Bronchial epithelial cell (primary cell): ENCODE measurements around the gene TTC7B. TPM values are rescaled to one million over a fixed set of nuclear protein-coding genes. Genes with fewer than 3 reads are reported as not detected.

Experiments
- DNase-seq: peaks from one replicate; pipeline ENCODE4 v3.0.0-alpha.2; 2010; ENCODE audit warnings: low read depth
- FAIRE-seq: peaks from 2 replicates; lab custom pipeline; 2011; peaks lifted over from hg19 to GRCh38; lab: Jason Lieb, UNC
- H3K27me3 ChIP-seq: 2 replicates; pipeline ENCODE4 v1.5.1; 2011; ENCODE audit warnings: low read length; ENCODE audit not compliant: control insufficient read depth, insufficient read depth
- H3K36me3 ChIP-seq: 2 replicates; pipeline ENCODE4 v1.5.1; 2011; ENCODE audit warnings: low read length; ENCODE audit not compliant: control insufficient read depth, insufficient read depth
- H3K4me3 ChIP-seq: 2 replicates; pipeline ENCODE4 v1.5.1; 2011; ENCODE audit warnings: mild to moderate bottlenecking, low read depth, low read length, control low read depth
- total RNA-seq: library from RNA; depleted of rRNA; stranded (reverse); fragments of >200 nt; gene quantifications from 2 replicates; pipeline ENCODE4 v1.2.1, GENCODE V29; 2014
- TF ChIP-seq, protein P1 (sequence below): IDR thresholded peaks from 2 replicates; pipeline ENCODE4 v1.5.1; 2011; ENCODE audit warnings: mild to moderate bottlenecking, moderate library complexity, low read length, control low read depth, inconsistent platforms; ENCODE audit not compliant: insufficient read depth, severe bottlenecking

Gene TTC7B
- total RNA-seq, 1 donor from 2014 or later = 2.9 TPM

DNA sequence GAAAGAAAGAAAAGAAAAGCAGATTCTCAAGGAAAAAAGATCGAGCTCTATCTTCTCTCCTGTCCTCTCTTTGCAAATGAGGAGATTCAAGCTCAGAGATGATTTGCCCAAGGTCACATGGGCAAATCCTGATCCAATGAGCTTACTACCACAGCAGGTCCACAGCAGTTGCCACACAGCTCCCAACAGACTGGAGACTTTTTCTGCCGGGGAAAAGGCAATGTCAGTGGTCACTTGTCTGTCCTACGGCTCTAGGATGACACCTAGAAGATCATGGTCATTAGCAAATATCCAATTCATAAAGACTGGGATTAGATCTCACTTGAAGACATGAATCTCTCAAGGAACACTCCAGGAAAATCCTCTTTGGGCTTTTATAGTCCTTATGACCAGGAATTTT is 58.8 kb downstream of the TTC7B start:
- Histone ChIP-seq H3K36me3 (no peaks in the 10 kb centered on the region), H3K4me3 (no peak overlapping the region), H3K27me3 (no peaks in the 10 kb centered on the region)
- FAIRE-seq (no peak), DNase-seq (no peak)
- TF ChIP-seq, protein P1, sequence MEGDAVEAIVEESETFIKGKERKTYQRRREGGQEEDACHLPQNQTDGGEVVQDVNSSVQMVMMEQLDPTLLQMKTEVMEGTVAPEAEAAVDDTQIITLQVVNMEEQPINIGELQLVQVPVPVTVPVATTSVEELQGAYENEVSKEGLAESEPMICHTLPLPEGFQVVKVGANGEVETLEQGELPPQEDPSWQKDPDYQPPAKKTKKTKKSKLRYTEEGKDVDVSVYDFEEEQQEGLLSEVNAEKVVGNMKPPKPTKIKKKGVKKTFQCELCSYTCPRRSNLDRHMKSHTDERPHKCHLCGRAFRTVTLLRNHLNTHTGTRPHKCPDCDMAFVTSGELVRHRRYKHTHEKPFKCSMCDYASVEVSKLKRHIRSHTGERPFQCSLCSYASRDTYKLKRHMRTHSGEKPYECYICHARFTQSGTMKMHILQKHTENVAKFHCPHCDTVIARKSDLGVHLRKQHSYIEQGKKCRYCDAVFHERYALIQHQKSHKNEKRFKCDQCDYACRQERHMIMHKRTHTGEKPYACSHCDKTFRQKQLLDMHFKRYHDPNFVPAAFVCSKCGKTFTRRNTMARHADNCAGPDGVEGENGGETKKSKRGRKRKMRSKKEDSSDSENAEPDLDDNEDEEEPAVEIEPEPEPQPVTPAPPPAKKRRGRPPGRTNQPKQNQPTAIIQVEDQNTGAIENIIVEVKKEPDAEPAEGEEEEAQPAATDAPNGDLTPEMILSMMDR = no peak

DNA sequence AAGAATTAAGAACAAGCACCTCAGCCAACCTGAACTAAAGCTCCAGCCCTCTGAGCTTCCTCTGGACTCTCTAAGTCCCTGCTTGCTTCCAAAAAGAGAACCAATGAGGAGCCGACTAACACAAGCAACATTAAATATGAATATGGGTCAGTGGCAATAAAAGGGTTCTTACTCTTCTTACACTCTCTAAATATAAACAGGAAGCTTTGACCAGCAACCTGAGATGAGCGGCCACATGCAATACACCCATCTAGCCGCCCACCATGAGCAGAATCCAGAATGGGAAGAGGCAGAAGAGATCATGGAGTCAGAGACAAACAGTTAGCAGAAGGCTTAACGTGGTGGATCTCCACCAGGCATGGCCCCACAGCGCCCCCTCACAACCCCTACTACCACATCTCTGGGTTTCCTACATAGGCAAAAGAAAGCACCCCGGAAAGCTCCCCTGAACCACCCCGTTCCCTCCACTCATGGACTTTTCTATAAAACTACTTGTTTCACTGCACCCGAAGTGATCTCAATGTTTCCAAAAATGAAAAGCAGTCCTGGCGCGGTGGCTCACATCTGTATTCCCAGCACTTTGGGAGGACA is 59.4 kb downstream of the TTC7B start:
- Histone ChIP-seq H3K36me3 (no peaks in the 10 kb centered on the region), H3K4me3 (no peak overlapping the region), H3K27me3 (no peaks in the 10 kb centered on the region)
- FAIRE-seq (no peak), DNase-seq (no peak)
- TF ChIP-seq, protein P1 = no peak

DNA sequence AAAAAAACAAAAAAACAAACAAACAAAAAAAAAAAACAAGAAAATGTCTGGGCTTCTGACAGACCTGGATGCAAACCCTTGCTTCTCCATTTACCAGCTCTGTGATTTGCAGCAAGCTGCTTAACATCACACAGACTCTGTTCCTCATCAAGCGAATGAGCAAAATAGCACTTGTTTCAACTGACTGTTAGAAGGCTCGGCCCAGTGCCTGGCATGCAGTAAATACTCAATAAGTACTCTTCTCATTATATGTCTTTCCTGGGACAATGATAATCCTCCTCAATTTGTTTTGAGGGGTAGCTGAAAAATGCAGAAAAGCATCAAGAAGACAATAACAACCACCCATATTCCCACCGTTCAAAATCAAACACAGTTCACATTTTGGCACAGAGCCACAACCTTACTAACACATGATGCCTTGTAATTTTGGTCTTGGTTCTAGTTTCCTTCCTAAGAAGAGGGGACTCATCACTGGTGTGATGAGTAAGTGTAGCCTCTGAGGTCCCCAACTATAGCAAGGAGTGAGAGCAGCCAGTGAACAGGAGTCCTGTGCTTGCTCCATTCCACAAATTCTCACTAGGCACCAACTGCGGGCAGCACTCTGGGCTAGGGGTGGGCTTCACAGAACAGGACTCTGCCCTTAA is 60.4 kb downstream of the TTC7B start:
- Histone ChIP-seq H3K27me3 (no peaks in the 10 kb centered on the region), H3K36me3 (no peaks in the 10 kb centered on the region), H3K4me3 (no peak overlapping the region)
- TF ChIP-seq, protein P1 = no peak
- DNase-seq = no peak
- FAIRE-seq = no peak

DNA sequence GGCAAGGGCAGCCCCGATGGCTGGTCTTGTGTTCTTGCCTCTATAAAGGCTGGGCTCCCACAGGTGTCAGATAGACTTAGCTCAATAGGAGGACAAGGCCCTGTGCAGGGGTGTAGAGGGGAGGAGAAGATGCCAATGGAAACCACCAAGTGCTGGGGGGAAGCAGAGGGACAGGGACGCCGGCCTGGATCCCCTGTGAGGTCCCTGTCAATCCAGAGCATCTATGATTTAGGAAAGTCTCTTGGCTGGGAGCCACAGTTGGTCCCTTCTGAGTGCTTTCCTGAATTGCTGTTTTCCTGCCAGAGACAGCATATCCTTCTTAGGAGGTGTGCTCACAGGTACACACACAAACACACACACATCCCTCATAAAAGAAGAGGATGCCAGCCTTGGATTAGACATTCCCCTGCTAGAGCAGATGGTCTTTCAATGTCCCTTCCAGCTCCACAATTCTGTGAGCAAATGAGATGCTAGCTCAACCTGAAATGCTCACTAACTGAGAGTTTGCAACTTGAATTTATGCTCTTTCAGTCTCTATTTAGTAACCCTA is 62.7 kb downstream of the TTC7B start:
- no peak for FAIRE-seq
- no peak for DNase-seq
- Histone ChIP-seq H3K4me3 (no peak overlapping the region), H3K36me3 (no peaks in the 10 kb centered on the region), H3K27me3 (no peaks in the 10 kb centered on the region)
- TF ChIP-seq, protein P1 = no peak

DNA sequence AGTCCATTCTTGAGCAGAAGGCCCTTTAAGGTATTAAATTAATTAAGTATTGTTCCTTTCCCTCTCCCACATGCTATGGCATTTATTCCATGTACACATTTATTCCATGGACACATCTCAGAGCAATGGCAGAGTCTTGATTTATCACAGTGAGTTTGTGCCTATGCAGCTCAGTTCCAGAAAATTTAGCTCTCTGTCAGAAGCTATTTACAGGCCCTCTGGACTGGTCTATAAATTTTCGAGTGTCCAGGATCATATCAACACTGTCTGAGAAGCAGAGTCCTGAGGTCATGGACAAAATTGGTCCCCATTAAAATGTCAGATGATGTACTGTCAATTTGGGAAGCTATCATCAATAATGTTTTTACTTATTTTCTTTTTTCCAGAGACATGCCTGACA is 65.5 kb downstream of the TTC7B start:
- Histone ChIP-seq H3K4me3 (no peak overlapping the region), H3K27me3 (no peaks in the 10 kb centered on the region), H3K36me3 (no peaks in the 10 kb centered on the region)
- DNase-seq (no peak), FAIRE-seq (no peak)
- TF ChIP-seq, protein P1 = no peak
